ENCODE results near the gene PDGFD. TPM values are rescaled to one million over a fixed set of nuclear protein-coding genes. Genes with fewer than 3 reads are reported as not detected.

PDGFD gene
- total RNA-seq, 1 donor from 2014 or later, result 0.53 TPM

GRCh38 chr11:104163100-104164027 lies 583 bp downstream of the PDGFD start:
- FAIRE-seq (no peak), DNase-seq (ENCODE audit: low read depth) (peak; percentile 8)
- TF ChIP-seq, protein P1, sequence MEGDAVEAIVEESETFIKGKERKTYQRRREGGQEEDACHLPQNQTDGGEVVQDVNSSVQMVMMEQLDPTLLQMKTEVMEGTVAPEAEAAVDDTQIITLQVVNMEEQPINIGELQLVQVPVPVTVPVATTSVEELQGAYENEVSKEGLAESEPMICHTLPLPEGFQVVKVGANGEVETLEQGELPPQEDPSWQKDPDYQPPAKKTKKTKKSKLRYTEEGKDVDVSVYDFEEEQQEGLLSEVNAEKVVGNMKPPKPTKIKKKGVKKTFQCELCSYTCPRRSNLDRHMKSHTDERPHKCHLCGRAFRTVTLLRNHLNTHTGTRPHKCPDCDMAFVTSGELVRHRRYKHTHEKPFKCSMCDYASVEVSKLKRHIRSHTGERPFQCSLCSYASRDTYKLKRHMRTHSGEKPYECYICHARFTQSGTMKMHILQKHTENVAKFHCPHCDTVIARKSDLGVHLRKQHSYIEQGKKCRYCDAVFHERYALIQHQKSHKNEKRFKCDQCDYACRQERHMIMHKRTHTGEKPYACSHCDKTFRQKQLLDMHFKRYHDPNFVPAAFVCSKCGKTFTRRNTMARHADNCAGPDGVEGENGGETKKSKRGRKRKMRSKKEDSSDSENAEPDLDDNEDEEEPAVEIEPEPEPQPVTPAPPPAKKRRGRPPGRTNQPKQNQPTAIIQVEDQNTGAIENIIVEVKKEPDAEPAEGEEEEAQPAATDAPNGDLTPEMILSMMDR (IDR thresholded peaks at IDR 0.05; ENCODE audit: insufficient read depth, low read length, severe bottlenecking), result no peak
- peak overlapping the region; percentile 38 for H3K4me3 ChIP-seq (ENCODE audit: low read depth, low read length)
- H3K27me3 ChIP-seq (ENCODE audit: control insufficient read depth, insufficient read depth, low read length), result no peaks in the 10 kb centered on the region
- H3K36me3 ChIP-seq (ENCODE audit: control insufficient read depth, insufficient read depth, low read length), result no peaks in the 10 kb centered on the region

DNA sequence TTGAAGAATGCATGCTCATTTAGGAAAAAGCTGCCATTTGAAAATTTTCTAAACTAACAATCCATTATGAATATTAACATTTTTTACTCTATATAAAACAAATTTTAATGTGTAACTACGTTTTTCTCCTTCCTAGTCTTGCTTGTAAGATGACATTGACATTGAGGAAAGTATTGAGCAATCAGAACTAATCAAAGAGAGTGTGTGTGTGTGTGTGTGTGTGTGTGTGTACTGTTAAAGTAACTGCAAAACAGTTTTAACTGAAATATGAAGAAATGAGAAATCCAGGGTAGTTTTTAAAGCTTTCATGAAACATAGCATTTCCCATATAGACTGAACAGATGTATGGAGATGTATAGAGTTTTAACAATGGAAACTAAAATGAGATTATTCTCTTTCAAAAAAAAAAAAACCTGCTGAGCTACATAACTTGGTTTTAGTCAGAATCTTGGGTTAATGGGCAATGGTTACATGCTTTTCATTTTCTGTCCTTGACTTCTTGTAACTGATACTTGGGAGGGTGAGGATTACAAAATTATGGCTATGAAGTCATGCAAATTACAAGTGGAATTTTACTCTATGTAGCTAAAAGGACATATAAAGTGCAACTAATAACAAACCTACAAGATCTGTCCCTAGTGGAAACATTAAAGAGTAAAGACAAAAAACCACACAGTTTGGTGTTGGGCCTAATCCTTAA lies 2.0 kb downstream of the PDGFD start:
- DNase-seq (ENCODE audit: low read depth), result no peak
- TF ChIP-seq, protein P1 (IDR thresholded peaks at IDR 0.05; ENCODE audit: insufficient read depth, low read length, severe bottlenecking), result no peak
- no peak for FAIRE-seq
- Histone ChIP-seq H3K4me3 (ENCODE audit: low read depth, low read length) (no peak overlapping the region), H3K27me3 (ENCODE audit: control insufficient read depth, insufficient read depth, low read length) (no peaks in the 10 kb centered on the region), H3K36me3 (ENCODE audit: control insufficient read depth, insufficient read depth, low read length) (no peaks in the 10 kb centered on the region)

- H3K4me3 ChIP-seq (ENCODE audit: low read depth, low read length), result no peak overlapping the region
- H3K36me3 ChIP-seq (ENCODE audit: control insufficient read depth, insufficient read depth, low read length), result no peaks in the 10 kb centered on the region
- TF ChIP-seq, protein P1 (IDR thresholded peaks at IDR 0.05; ENCODE audit: insufficient read depth, low read length, severe bottlenecking), result no peak
- FAIRE-seq, result no peak
- H3K27me3 ChIP-seq (ENCODE audit: control insufficient read depth, insufficient read depth, low read length), result no peaks in the 10 kb centered on the region
- DNase-seq (ENCODE audit: low read depth), result peak; percentile 26
Observed at GRCh38 chr11:104159356-104159755, 4.6 kb downstream of the PDGFD start.

- TF ChIP-seq, protein P1 (IDR thresholded peaks at IDR 0.05; ENCODE audit: insufficient read depth, low read length, severe bottlenecking), result no peak
- Histone ChIP-seq H3K27me3 (ENCODE audit: control insufficient read depth, insufficient read depth, low read length) (no peaks in the 10 kb centered on the region), H3K36me3 (ENCODE audit: control insufficient read depth, insufficient read depth, low read length) (no peaks in the 10 kb centered on the region), H3K4me3 (ENCODE audit: low read depth, low read length) (no peak overlapping the region)
- DNase-seq (ENCODE audit: low read depth) (no peak), FAIRE-seq (no peak)
Observed at GRCh38 chr11:104155375-104155774, 8.6 kb downstream of the PDGFD start.

DNA sequence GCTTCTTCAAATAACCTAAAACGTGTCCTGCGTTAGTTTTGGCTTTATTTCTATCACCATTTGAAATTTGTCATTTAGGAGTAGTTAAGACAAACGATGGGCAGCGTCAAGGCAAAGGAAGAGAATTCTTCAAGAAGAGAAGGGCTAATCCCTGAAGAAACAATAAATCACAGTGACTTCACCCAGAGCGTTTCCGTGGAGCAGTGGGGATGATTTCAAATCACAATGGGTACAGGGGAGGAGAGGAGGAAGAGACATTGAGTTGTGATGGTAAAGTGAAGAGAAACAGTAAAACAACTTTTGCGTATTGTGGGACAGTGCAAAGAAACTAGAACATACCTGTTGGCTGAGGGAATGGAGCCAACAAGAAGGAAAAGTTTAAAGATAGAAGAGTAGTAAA lies 9.7 kb downstream of the PDGFD start:
- Histone ChIP-seq H3K36me3 (ENCODE audit: control insufficient read depth, insufficient read depth, low read length) (no peaks in the 10 kb centered on the region), H3K27me3 (ENCODE audit: control insufficient read depth, insufficient read depth, low read length) (no peaks in the 10 kb centered on the region), H3K4me3 (ENCODE audit: low read depth, low read length) (no peak overlapping the region)
- TF ChIP-seq, protein P1 (IDR thresholded peaks at IDR 0.05; ENCODE audit: insufficient read depth, low read length, severe bottlenecking), result no peak
- DNase-seq (ENCODE audit: low read depth), result no peak
- FAIRE-seq, result no peak
